RWPE1 (cell line): Measurements from ENCODE around the gene IDH1.

Source experiments
- CTCF ChIA-PET: fragments of 350-600 bp; sonication (Branson Sonifier 250); formaldehyde crosslinking; extraction: SDS; loops from one replicate; lab custom pipeline; 2021; lab: Yijun Ruan, JAX
- POLR2A ChIA-PET: fragments of 400-600 bp; formaldehyde crosslinking; extraction: SDS; loops from one replicate; lab custom pipeline; 2020; ENCODE audit warnings: antibody characterized with exemption; ENCODE audit not compliant: low non-redundant PET; lab: Yijun Ruan, JAX
- DNase-seq: peaks from one replicate; pipeline ENCODE4 v3.0.0; 2012; ENCODE audit warnings: low spot score
- H3K27ac ChIP-seq: fragments of 450-650 bp; 2 replicates; pipeline ENCODE4 v1.5.1; 2017
- TF ChIP-seq, protein P1 (sequence below): fragments of 450-650 bp; conservative IDR thresholded peaks from 2 replicates; pipeline ENCODE4 v1.5.1; 2017; ENCODE audit warnings: low read depth, mild to moderate bottlenecking

Gene IDH1

DNA sequence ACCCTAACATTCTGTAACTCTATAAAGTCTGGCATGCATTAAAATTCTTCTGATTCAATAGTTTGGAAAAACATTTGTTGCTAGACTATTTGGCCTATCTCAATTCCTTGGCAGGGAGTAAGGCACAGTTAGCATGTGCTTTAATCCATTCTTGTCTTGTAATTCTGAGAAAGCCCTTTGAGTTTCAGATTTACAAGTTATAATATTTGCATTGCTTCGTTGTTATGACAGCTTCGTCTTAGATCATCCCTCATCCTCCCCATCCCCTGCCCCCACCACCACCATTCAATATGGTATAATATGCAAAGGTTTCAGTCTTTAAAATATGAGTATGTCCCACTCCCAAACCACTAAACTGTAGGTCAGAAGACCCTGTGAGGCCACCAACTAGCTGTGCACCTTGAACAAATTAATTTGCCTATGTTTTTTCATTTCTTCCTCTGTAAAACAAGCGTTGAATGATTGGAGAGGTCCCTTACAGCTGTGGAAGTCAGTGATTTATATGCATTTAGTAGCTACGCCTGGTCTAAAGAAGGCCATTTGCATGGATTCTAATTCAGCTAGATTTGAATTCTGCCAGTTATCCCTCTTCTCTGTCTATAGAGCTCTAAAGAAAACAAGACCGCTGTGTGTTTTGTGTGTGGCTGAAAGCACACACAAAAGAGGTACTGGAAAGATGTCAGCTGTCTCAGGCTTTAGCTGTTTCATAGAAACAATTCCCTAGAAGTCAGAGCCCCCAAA is 65.6 kb downstream of the IDH1 start:
- no peak for DNase-seq
- CTCF ChIA-PET = no interaction called here

DNA sequence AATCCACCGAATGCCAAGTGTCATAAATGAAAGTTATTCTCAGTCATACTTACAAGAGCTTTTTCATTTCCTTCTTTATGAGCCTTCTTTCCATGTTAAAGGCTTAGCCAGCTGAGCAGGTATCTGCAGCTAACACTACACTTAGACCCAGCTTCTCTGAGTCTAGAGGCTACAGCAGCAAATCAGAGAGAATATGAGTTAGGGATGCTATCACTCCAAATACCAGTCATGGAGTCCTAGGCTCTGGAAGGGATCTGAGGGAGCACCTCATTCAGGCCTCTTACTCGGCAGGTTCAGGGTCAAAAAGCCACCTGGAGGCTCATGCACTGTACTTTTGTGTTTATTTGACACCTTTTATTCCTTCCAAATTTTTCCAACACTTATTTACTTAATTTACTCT is 68.0 kb downstream of the IDH1 start:
- CTCF ChIA-PET = no interaction called here
- no peak overlapping the region for H3K27ac ChIP-seq

More for the DNA sequence above, 65.6 kb downstream of the IDH1 start:
- POLR2A ChIA-PET = no interaction called here
- TF ChIP-seq, protein P1, sequence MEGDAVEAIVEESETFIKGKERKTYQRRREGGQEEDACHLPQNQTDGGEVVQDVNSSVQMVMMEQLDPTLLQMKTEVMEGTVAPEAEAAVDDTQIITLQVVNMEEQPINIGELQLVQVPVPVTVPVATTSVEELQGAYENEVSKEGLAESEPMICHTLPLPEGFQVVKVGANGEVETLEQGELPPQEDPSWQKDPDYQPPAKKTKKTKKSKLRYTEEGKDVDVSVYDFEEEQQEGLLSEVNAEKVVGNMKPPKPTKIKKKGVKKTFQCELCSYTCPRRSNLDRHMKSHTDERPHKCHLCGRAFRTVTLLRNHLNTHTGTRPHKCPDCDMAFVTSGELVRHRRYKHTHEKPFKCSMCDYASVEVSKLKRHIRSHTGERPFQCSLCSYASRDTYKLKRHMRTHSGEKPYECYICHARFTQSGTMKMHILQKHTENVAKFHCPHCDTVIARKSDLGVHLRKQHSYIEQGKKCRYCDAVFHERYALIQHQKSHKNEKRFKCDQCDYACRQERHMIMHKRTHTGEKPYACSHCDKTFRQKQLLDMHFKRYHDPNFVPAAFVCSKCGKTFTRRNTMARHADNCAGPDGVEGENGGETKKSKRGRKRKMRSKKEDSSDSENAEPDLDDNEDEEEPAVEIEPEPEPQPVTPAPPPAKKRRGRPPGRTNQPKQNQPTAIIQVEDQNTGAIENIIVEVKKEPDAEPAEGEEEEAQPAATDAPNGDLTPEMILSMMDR = no peak
- no peak overlapping the region for H3K27ac ChIP-seq

DNA sequence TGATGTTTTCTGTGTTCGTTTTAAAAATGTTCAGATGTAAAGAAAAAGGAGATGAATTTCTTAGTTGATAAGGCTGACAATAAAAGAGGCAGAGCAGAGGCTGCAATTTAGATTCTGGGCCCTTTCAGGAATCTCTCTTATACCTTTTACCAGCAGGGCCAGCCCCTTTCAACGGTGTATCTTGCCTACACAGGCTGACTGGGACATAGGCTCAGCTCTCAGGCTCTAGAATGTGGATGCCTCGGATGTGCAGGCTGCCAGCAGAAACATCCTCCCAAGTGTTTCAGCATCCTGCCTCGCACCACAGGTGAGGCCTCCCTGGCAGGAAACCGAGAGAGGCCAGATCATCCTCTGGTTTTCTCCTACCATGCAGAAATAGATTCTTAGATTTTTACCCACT is 68.4 kb downstream of the IDH1 start:
- H3K27ac ChIP-seq = no peak overlapping the region
- no peak for DNase-seq
- POLR2A ChIA-PET = interaction anchor here (0.6 kb wide), 1 partner anchor 428 kb away, joined by 7 read pairs; no protein-coding TSS in a partner anchor
- TF ChIP-seq, protein P1 = no peak
- CTCF ChIA-PET = no interaction called here

More for the DNA sequence above, 68.0 kb downstream of the IDH1 start:
- DNase-seq = no peak
- POLR2A ChIA-PET = interaction anchor here (0.6 kb wide), 1 partner anchor 429 kb away, joined by 7 read pairs; no protein-coding TSS in a partner anchor
- TF ChIP-seq, protein P1 = no peak
